GM12891 (cell line): ENCODE measurements around the gene PLD3.

Experiments
- DNase-seq: peaks from one replicate; pipeline ENCODE4 v3.0.0; 2011; ENCODE audit warnings: low spot score; ENCODE audit not compliant: insufficient read length
- FAIRE-seq: peaks from 2 replicates; lab custom pipeline; 2011; peaks lifted over from hg19 to GRCh38; lab: Jason Lieb, UNC
- PAX5 ChIP-seq: IDR thresholded peaks from 2 replicates; pipeline ENCODE4 v1.6.1; 2011; ENCODE audit warnings: low read length, moderate library complexity, mild to moderate bottlenecking; ENCODE audit not compliant: insufficient read depth, severe bottlenecking
- POLR2A ChIP-seq: IDR thresholded peaks from 2 replicates; pipeline ENCODE4 v1.6.1; 2011; ENCODE audit warnings: low read depth, low read length, control low read depth
- POLR2AphosphoS5 ChIP-seq: IDR thresholded peaks from 2 replicates; pipeline ENCODE4 v1.6.1; 2011; ENCODE audit warnings: low read depth, low read length, control low read depth
- POU2F2 ChIP-seq: IDR thresholded peaks from 2 replicates; pipeline ENCODE4 v1.6.1; 2011; ENCODE audit warnings: low read depth, mild to moderate bottlenecking, control low read depth, low read length, moderate library complexity
- SPI1 ChIP-seq: IDR thresholded peaks from 2 replicates; pipeline ENCODE4 v1.6.1; 2011; ENCODE audit warnings: low read depth, low read length, control low read depth
- TAF1 ChIP-seq: IDR thresholded peaks from 2 replicates; pipeline ENCODE4 v1.6.1; 2011; ENCODE audit warnings: low read depth, low read length, control low read depth

PLD3 gene

GRCh38 chr19:40419780-40420179 is 71.3 kb downstream of the PLD3 start:
- DNase-seq (no peak), FAIRE-seq (no peak)
- TF ChIP-seq POLR2A, result no peak
- TF ChIP-seq POLR2AphosphoS5, result no peak
- no peak for TF ChIP-seq POU2F2
- TF ChIP-seq PAX5, result no peak
- TF ChIP-seq SPI1, result no peak
- no peak for TF ChIP-seq TAF1

GRCh38 chr19:40420451-40420765 is 71.9 kb downstream of the PLD3 start:
- TF ChIP-seq POLR2A (no peak), TAF1 (no peak), SPI1 (no peak), PAX5 (no peak), POLR2AphosphoS5 (no peak), POU2F2 (no peak)
- no peak for DNase-seq
- FAIRE-seq, result no peak

GRCh38 chr19:40420766-40421765 is 72.6 kb downstream of the PLD3 start:
- TF ChIP-seq SPI1 (no peak), PAX5 (no peak), POLR2A (peak; percentile 78), POU2F2 (0 out of 2 replicates have a peak, but pooled peaks have one; percentile 19), POLR2AphosphoS5 (peak; percentile 85; the same call in 1 of the 2 replicates), TAF1 (0 out of 2 replicates have a peak, but pooled peaks have one; percentile 16)
- FAIRE-seq (peak; percentile 88), DNase-seq (no peak)

GRCh38 chr19:40421993-40422747 is 73.7 kb downstream of the PLD3 start:
- FAIRE-seq (no peak), DNase-seq (no peak)
- TF ChIP-seq TAF1, result no peak
- TF ChIP-seq POU2F2, result no peak
- TF ChIP-seq SPI1, result no peak
- no peak for TF ChIP-seq POLR2A
- TF ChIP-seq PAX5, result no peak
- no peak for TF ChIP-seq POLR2AphosphoS5

GRCh38 chr19:40422748-40423566 is 74.5 kb downstream of the PLD3 start:
- no peak for DNase-seq
- TF ChIP-seq POU2F2 (no peak), POLR2AphosphoS5 (no peak), TAF1 (no peak), POLR2A (no peak), SPI1 (no peak), PAX5 (no peak)
- no peak for FAIRE-seq

GRCh38 chr19:40423938-40424337 is 75.4 kb downstream of the PLD3 start:
- DNase-seq (no peak), FAIRE-seq (no peak)
- TF ChIP-seq POLR2A, result no peak
- no peak for TF ChIP-seq POU2F2
- no peak for TF ChIP-seq TAF1

GRCh38 chr19:40424637-40425449 is 76.3 kb downstream of the PLD3 start:
- TF ChIP-seq POLR2AphosphoS5 (no peak), TAF1 (no peak), SPI1 (no peak), POLR2A (no peak), PAX5 (no peak), POU2F2 (no peak)
- FAIRE-seq, result peak; percentile 63
- DNase-seq, result no peak

- TF ChIP-seq SPI1 (no peak), POU2F2 (peak; percentile 93), POLR2A (peak; percentile 90), POLR2AphosphoS5 (peak; percentile 96), PAX5 (no peak), TAF1 (peak; percentile 58)
- FAIRE-seq (peak; percentile 97), DNase-seq (peak; percentile 97)
Measured at GRCh38 chr19:40425450-40426287, 77.2 kb downstream of the PLD3 start, which contains the start of gene SERTAD1. SERTAD1 (minus strand) TSS chr19:40425992; CDS start chr19:40423546, 2,446 bp downstream.
